ENCODE results near the gene MC5R.
A peak's percentile ranks its signal among the peaks of the same experiment; 100 is the strongest.

Gene MC5R

GRCh38 chr18:13800505-13801259 is 23.3 kb upstream of the MC5R start:
- DNase-seq (ENCODE audit: low read depth): peak; percentile 12
- H3K4me3 ChIP-seq (ENCODE audit: low read length): peak overlapping the region; percentile 40
- TF ChIP-seq CTCF (conservative IDR thresholded peaks at IDR 0.05; ENCODE audit: low read depth, low read length): peak; percentile 61

- H3K4me3 ChIP-seq (ENCODE audit: low read length): peak overlapping the region; percentile 40
- no peak for DNase-seq (ENCODE audit: low read depth)
- no peak for TF ChIP-seq CTCF (conservative IDR thresholded peaks at IDR 0.05; ENCODE audit: low read depth, low read length)
Measured at GRCh38 chr18:13801260-13801601, 22.7 kb upstream of the MC5R start.

GRCh38 chr18:13804305-13804704 is 19.6 kb upstream of the MC5R start:
- no peak overlapping the region for H3K4me3 ChIP-seq (ENCODE audit: low read length)
- no peak for TF ChIP-seq CTCF (conservative IDR thresholded peaks at IDR 0.05; ENCODE audit: low read depth, low read length)

GRCh38 chr18:13808294-13809042 is 15.5 kb upstream of the MC5R start:
- DNase-seq (ENCODE audit: low read depth): no peak
- TF ChIP-seq CTCF (conservative IDR thresholded peaks at IDR 0.05; ENCODE audit: low read depth, low read length): no peak

More at GRCh38 chr18:13804305-13804704, 19.6 kb upstream of the MC5R start:
- DNase-seq (ENCODE audit: low read depth): no peak

GRCh38 chr18:13809043-13809430 is 14.9 kb upstream of the MC5R start:
- H3K4me3 ChIP-seq (ENCODE audit: low read length): no peak overlapping the region
- no peak for TF ChIP-seq CTCF (conservative IDR thresholded peaks at IDR 0.05; ENCODE audit: low read depth, low read length)
- DNase-seq (ENCODE audit: low read depth): no peak

More at GRCh38 chr18:13808294-13809042, 15.5 kb upstream of the MC5R start:
- no peak overlapping the region for H3K4me3 ChIP-seq (ENCODE audit: low read length)

- DNase-seq (ENCODE audit: low read depth): no peak
- no peak overlapping the region for H3K4me3 ChIP-seq (ENCODE audit: low read length)
- no peak for TF ChIP-seq CTCF (conservative IDR thresholded peaks at IDR 0.05; ENCODE audit: low read depth, low read length)
Measured at GRCh38 chr18:13809531-13810255, 14.3 kb upstream of the MC5R start.
